WTC11 (cell line): Measurements from ENCODE around the gene CARD11.

Experiments used
- ARID4B ChIP-seq: sonication (generic); formaldehyde crosslinking; IDR thresholded peaks from 2 replicates; pipeline ENCODE4 v1.8.0; 2023; ENCODE audit warnings: missing genetic modification reagents, mild to moderate bottlenecking, borderline replicate concordance
- CREB1 ChIP-seq: sonication (generic); formaldehyde crosslinking; IDR thresholded peaks from 2 replicates; pipeline ENCODE4 v1.8.0; 2023; ENCODE audit warnings: mild to moderate bottlenecking, missing genetic modification reagents
- CTCF ChIP-seq: fragments of 200-600 bp; IDR thresholded peaks from 2 replicates; pipeline ENCODE4 v1.8.0; 2022; ENCODE audit warnings: antibody characterized with exemption
- FOXP1 ChIP-seq: sonication (generic); formaldehyde crosslinking; IDR thresholded peaks from 2 replicates; pipeline ENCODE4 v1.8.0; 2022; ENCODE audit warnings: missing genetic modification reagents, mild to moderate bottlenecking, moderate library complexity, borderline replicate concordance
- IRF2 ChIP-seq: sonication (generic); formaldehyde crosslinking; IDR thresholded peaks from 2 replicates; pipeline ENCODE4 v1.8.0; 2022; ENCODE audit warnings: low read depth, missing genetic modification reagents, borderline replicate concordance
- JUN ChIP-seq: sonication (generic); formaldehyde crosslinking; IDR thresholded peaks from 2 replicates; pipeline ENCODE4 v1.8.0; 2023; ENCODE audit warnings: mild to moderate bottlenecking, missing genetic modification reagents
- MAX ChIP-seq: sonication (generic); formaldehyde crosslinking; IDR thresholded peaks from 2 replicates; pipeline ENCODE4 v1.8.0; 2022; ENCODE audit warnings: mild to moderate bottlenecking, missing genetic modification reagents
- NR2C2 ChIP-seq: sonication (generic); formaldehyde crosslinking; IDR thresholded peaks from 2 replicates; pipeline ENCODE4 v1.8.0; 2022; ENCODE audit warnings: mild to moderate bottlenecking, missing genetic modification reagents
- PREB ChIP-seq: sonication (generic); formaldehyde crosslinking; IDR thresholded peaks from 2 replicates; pipeline ENCODE4 v1.8.1; 2022; ENCODE audit warnings: mild to moderate bottlenecking, missing genetic modification reagents, moderate library complexity, borderline replicate concordance
- TCF7 ChIP-seq: sonication (generic); formaldehyde crosslinking; IDR thresholded peaks from 2 replicates; pipeline ENCODE4 v1.8.0; 2022; ENCODE audit warnings: mild to moderate bottlenecking, low read depth, missing genetic modification reagents, moderate library complexity
- ZNF671 ChIP-seq: fragments of 250-450 bp; sonication (Bioruptor Pico); IDR thresholded peaks from 2 replicates; pipeline ENCODE4 v1.8.0; 2021; ENCODE audit warnings: mild to moderate bottlenecking

GRCh38 chr7:2967705-2968104 is 76.0 kb downstream of the CARD11 start:
- TF ChIP-seq JUN (no peak), ZNF671 (no peak), CTCF (no peak), CREB1 (CRISPR knock-in tag) (no peak), ARID4B (CRISPR knock-in tag) (no peak), NR2C2 (no peak), FOXP1 (CRISPR knock-in tag) (no peak), MAX (no peak), TCF7 (CRISPR knock-in tag) (no peak), IRF2 (CRISPR knock-in tag) (no peak), PREB (CRISPR knock-in tag) (no peak)
